Endothelial cell of umbilical vein (primary cell): Measurements from ENCODE around the gene CEP44. TPM values are rescaled to one million over a fixed set of nuclear protein-coding genes. Genes with fewer than 3 reads are reported as not detected.

Experiments used
- BruUV-seq: library from RNA; stranded (reverse); fragments of 400-500 nt; replicated peaks from 2 replicates; lab custom pipeline; 2021; lab: Mats Ljungman, UMichigan
- CTCF ChIA-PET: fragments of 300-600, 350-600 bp; sonication (Branson Sonifier 250); formaldehyde crosslinking; loops from one replicate; lab custom pipeline; 2021; ENCODE audit warnings: antibody characterized with exemption, inconsistent platforms; lab: Charles Lee
- POLR2A ChIA-PET: fragments of 300-600, 350-600 bp; sonication (Branson Sonifier 250); formaldehyde crosslinking; loops from one replicate; lab custom pipeline; 2021; ENCODE audit warnings: antibody characterized with exemption, inconsistent platforms; lab: Charles Lee
- DNase-seq: peaks from one replicate; pipeline ENCODE4 v3.0.0-alpha.2; 2011; ENCODE audit warnings: low read depth, low spot score
- FAIRE-seq: peaks from 2 replicates; lab custom pipeline; 2011; peaks lifted over from hg19 to GRCh38; lab: Jason Lieb, UNC
- H2AFZ ChIP-seq: 2 replicates; pipeline ENCODE4 v1.6.0; 2012; ENCODE audit warnings: low read depth, low read length, control low read depth, inconsistent platforms
- H3K27ac ChIP-seq: 2 replicates; pipeline ENCODE4 v1.5.1; 2011; ENCODE audit warnings: low read depth, mild to moderate bottlenecking, control low read depth, low read length, moderate library complexity; ENCODE audit not compliant: insufficient read depth
- H3K27me3 ChIP-seq, 2 experiments: 2 replicates each; pipeline versions ENCODE4 v1.6.0 to v1.6.1; 2011; ENCODE audit warnings: low read length in 2 of 2, mixed read lengths in 1 of 2; ENCODE audit not compliant: control insufficient read depth in 2 of 2, insufficient read depth in 2 of 2
- H3K36me3 ChIP-seq, 2 experiments: 2 replicates in 1 of 2; 3 replicates in 1 of 2; pipeline ENCODE4 v1.5.1; 2011; ENCODE audit warnings: low read length in 2 of 2, mild to moderate bottlenecking in 1 of 2, moderate library complexity in 1 of 2; ENCODE audit not compliant: control insufficient read depth in 2 of 2, insufficient read depth in 2 of 2; ENCODE audit errors: extremely low read depth in 1 of 2
- H3K4me1 ChIP-seq: 3 replicates; pipeline ENCODE4 v1.5.1; 2011; ENCODE audit warnings: mild to moderate bottlenecking, low read length; ENCODE audit not compliant: control insufficient read depth, insufficient read depth; ENCODE audit errors: extremely low read depth
- H3K4me2 ChIP-seq: 2 replicates; pipeline ENCODE4 v1.6.1; 2011; ENCODE audit warnings: low read length, control low read depth, mixed read lengths; ENCODE audit not compliant: insufficient read depth
- H3K4me3 ChIP-seq, 3 experiments: fragments of 200-600 bp in 1 of 3; sonication (generic), shearing (Covaris generic) in 1 of 3; replicated peaks in 1 of 3; 2 replicates each; pipeline ENCODE4 v1.5.1; 2011 to 2016; ENCODE audit warnings: control low read depth in 3 of 3, low read length in 3 of 3, mild to moderate bottlenecking in 2 of 3, inconsistent platforms in 1 of 3, low read depth in 1 of 3, moderate library complexity in 1 of 3; ENCODE audit not compliant: insufficient read depth in 1 of 3
- H3K79me2 ChIP-seq: 2 replicates; pipeline ENCODE4 v1.6.0; 2012; ENCODE audit warnings: low read length, inconsistent platforms; ENCODE audit not compliant: control insufficient read depth, insufficient read depth
- H3K9ac ChIP-seq: replicated peaks from 2 replicates; pipeline ENCODE3; 2011; ENCODE audit warnings: low read length, control low read depth; ENCODE audit not compliant: insufficient read depth; ENCODE audit errors: extremely low read depth
- H3K9me1 ChIP-seq: replicated peaks from 3 replicates; pipeline ENCODE4 v1.6.0; 2011; ENCODE audit warnings: mild to moderate bottlenecking, low read length; ENCODE audit not compliant: control insufficient read depth, insufficient read depth; ENCODE audit errors: extremely low read depth
- H3K9me3 ChIP-seq: replicated peaks from 2 replicates; pipeline ENCODE4 v1.5.1; 2012; ENCODE audit warnings: low read length, inconsistent platforms; ENCODE audit not compliant: control insufficient read depth, insufficient read depth
- H4K20me1 ChIP-seq: replicated peaks from 2 replicates; pipeline ENCODE3; 2011; ENCODE audit warnings: mild to moderate bottlenecking, low read length; ENCODE audit not compliant: control insufficient read depth, insufficient read depth; ENCODE audit errors: extremely low read depth
- EZH2 ChIP-seq: IDR thresholded peaks from 2 replicates; pipeline ENCODE4 v1.6.1; 2012; ENCODE audit warnings: borderline replicate concordance, low read depth, mild to moderate bottlenecking, moderate library complexity, low read length, inconsistent platforms; ENCODE audit not compliant: severe bottlenecking
- FOS ChIP-seq: IDR thresholded peaks from 2 replicates; pipeline ENCODE4 v1.6.1; 2011; ENCODE audit warnings: mild to moderate bottlenecking, low read length, moderate library complexity, borderline replicate concordance; ENCODE audit not compliant: insufficient read depth
- GATA2 ChIP-seq: IDR thresholded peaks from 2 replicates; pipeline ENCODE4 v1.7.0; 2011; ENCODE audit warnings: low read depth, mild to moderate bottlenecking, moderate library complexity, mixed read lengths, low read length; ENCODE audit not compliant: insufficient read length, insufficient read depth
- JUN ChIP-seq: IDR thresholded peaks from 2 replicates; pipeline ENCODE4 v1.6.1; 2011; ENCODE audit warnings: borderline replicate concordance, low read depth; ENCODE audit not compliant: insufficient read length, insufficient read depth
- MYC ChIP-seq: IDR thresholded peaks from one replicate; pipeline ENCODE4 v1.6.1; 2011; ENCODE audit warnings: mild to moderate bottlenecking, low read depth, low read length
- POLR2A ChIP-seq: IDR thresholded peaks from 2 replicates; pipeline ENCODE4 v1.6.1; 2012; ENCODE audit warnings: low read depth, mild to moderate bottlenecking, control low read depth, low read length
- POLR2AphosphoS5 ChIP-seq: IDR thresholded peaks from 2 replicates; pipeline ENCODE4 v1.6.1; 2012; ENCODE audit warnings: low read depth, mild to moderate bottlenecking, control low read depth, low read length, moderate library complexity; ENCODE audit not compliant: insufficient read depth
- dilution Hi-C: fragments of 300-500 bp; cut with MboI; formaldehyde crosslinking; loops from one replicate; pipeline ENCODE4 v1.15.0; 2019; ENCODE audit warnings: low sequenced_read_pairs; ENCODE audit not compliant: extremely low pct_ligation_motif_present
- intact Hi-C: fragments of 100-400 bp; cut with micrococcal nuclease; formaldehyde crosslinking; loops from one replicate; pipeline ENCODE4 v1.10.0; 2022
- polyA plus RNA-seq, 4 experiments: library from polyadenylated mRNA; depleted of rRNA in 3 of 4; stranded (reverse) in 3 of 4; unstranded in 1 of 4; fragments of >200 nt; gene quantifications; 2 replicates each; pipeline versions ENCODE4 v1.2.1 to v1.2.3, GENCODE V29; 2011 to 2012; ENCODE audit warnings: missing spikeins in 1 of 4
- total RNA-seq: library from RNA; stranded (reverse); gene quantifications from 2 replicates; pipeline ENCODE4 v1.2.3, GENCODE V29; 2021
- TF ChIP-seq, protein P1 (sequence below): IDR thresholded peaks from 2 replicates; pipeline ENCODE4 v1.6.1; 2011; ENCODE audit not compliant: insufficient read depth, insufficient read length
- TF ChIP-seq, protein P2 (sequence below), 2 donors: IDR thresholded peaks; 1 replicate in 1 of 2; 2 replicates in 1 of 2; pipeline ENCODE4 v1.5.1; 2011; ENCODE audit warnings: low read length in 2 of 2, mild to moderate bottlenecking in 2 of 2, moderate library complexity in 2 of 2, control low read depth in 1 of 2, inconsistent platforms in 1 of 2, low read depth in 1 of 2; ENCODE audit not compliant: insufficient read depth in 1 of 2; ENCODE audit errors: extremely low read depth in 1 of 2

CEP44 gene
- total and polyA plus RNA-seq, 2 donors (not counting 3 experiments of a cell fraction or from before 2014, with no cell fraction given): 2.0 to 13.0 TPM

DNA sequence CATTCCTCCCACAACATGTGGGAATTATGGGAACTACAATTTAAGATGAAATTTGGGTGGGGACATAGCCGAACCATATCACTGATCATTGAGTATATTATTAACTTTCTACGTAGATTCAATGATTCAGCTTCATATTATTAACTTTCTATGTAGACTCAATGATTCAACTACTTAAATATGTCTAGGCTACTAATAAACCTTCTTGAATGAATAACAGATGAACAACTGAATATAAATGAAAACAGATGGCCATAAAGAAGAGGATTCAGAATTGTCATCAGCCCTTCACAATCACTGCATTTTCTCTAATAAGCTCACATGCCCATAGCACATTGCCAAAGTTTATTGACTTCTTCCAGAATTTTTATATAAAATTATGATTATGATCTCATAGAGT, 57.0 kb downstream of the CEP44 start:
- H3K4me1 ChIP-seq: no peaks in the 10 kb centered on the region
- no peak overlapping the region for H3K27ac ChIP-seq
- TF ChIP-seq, protein P1, sequence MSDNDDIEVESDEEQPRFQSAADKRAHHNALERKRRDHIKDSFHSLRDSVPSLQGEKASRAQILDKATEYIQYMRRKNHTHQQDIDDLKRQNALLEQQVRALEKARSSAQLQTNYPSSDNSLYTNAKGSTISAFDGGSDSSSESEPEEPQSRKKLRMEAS: no peak
- H3K4me2 ChIP-seq: no peak overlapping the region
- no peaks in the 10 kb centered on the region for H3K79me2 ChIP-seq
- DNase-seq (no peak), FAIRE-seq (no peak)
- no peaks in the 10 kb centered on the region for H3K9me1 ChIP-seq
- no peaks in the 10 kb centered on the region for H4K20me1 ChIP-seq
- H3K4me3 ChIP-seq: no peak overlapping the region
- POLR2A ChIA-PET: no interaction called here
- no TSS peak for BruUV-seq
- CTCF ChIA-PET: interaction anchor here (0.8 kb wide), 1 partner anchor 10 kb away, joined by 3 read pairs; no protein-coding TSS in a partner anchor
- no peaks in the 10 kb centered on the region for H3K36me3 ChIP-seq
- H2AFZ ChIP-seq: no peak overlapping the region
- H3K27me3 ChIP-seq: no peaks in the 10 kb centered on the region
- intact Hi-C loops: no loop called here
- H3K9me3 ChIP-seq: no peaks in the 10 kb centered on the region
- H3K9ac ChIP-seq: no peak overlapping the region
- dilution Hi-C loops: no loop called here

DNA sequence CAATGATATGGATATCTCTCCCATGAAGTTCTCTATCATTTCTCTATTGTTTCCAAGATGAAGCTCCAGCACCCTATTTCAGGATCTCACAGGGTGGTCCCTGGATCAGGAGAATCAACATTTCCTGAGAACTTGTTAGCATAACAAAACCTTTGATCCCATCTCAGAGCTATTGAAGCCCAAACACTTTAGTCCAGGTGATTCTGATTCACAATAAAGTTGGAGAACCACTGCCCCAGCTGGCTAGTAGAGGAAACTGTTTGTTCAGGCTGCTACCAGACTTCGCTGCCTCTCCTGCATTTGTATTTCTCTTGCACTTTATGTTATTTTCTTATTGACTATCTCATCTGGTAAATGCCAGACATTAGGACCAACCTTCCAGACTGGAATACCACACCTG, 65.4 kb downstream of the CEP44 start:
- no peak overlapping the region for H3K4me2 ChIP-seq
- no peak for FAIRE-seq
- H3K9me3 ChIP-seq: no peaks in the 10 kb centered on the region
- no peaks in the 10 kb centered on the region for H3K4me1 ChIP-seq
- no peaks in the 10 kb centered on the region for H3K27me3 ChIP-seq
- no peak overlapping the region for H3K27ac ChIP-seq
- POLR2A ChIA-PET: no interaction called here
- H3K79me2 ChIP-seq: no peaks in the 10 kb centered on the region
- dilution Hi-C loops (no loop called here), intact Hi-C loops (no loop called here)
- H2AFZ ChIP-seq: no peak overlapping the region
- no TSS peak for BruUV-seq
- no peak overlapping the region for H3K9ac ChIP-seq
- H3K36me3 ChIP-seq: no peaks in the 10 kb centered on the region
- TF ChIP-seq, protein P1: no peak
- TF ChIP-seq EZH2: no peak
- no peak for TF ChIP-seq MYC
- TF ChIP-seq, protein P2, sequence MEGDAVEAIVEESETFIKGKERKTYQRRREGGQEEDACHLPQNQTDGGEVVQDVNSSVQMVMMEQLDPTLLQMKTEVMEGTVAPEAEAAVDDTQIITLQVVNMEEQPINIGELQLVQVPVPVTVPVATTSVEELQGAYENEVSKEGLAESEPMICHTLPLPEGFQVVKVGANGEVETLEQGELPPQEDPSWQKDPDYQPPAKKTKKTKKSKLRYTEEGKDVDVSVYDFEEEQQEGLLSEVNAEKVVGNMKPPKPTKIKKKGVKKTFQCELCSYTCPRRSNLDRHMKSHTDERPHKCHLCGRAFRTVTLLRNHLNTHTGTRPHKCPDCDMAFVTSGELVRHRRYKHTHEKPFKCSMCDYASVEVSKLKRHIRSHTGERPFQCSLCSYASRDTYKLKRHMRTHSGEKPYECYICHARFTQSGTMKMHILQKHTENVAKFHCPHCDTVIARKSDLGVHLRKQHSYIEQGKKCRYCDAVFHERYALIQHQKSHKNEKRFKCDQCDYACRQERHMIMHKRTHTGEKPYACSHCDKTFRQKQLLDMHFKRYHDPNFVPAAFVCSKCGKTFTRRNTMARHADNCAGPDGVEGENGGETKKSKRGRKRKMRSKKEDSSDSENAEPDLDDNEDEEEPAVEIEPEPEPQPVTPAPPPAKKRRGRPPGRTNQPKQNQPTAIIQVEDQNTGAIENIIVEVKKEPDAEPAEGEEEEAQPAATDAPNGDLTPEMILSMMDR (IDR thresholded peaks at IDR 0.05; ENCODE audit: extremely low read depth in 1 of 2, insufficient read depth in 1 of 2, low read depth in 1 of 2, low read length in 2 of 2): no peak
- no peak for TF ChIP-seq GATA2
- TF ChIP-seq POLR2AphosphoS5: no peak
- no peak for TF ChIP-seq JUN
- TF ChIP-seq FOS: no peak
- TF ChIP-seq POLR2A: no peak
- CTCF ChIA-PET: no interaction called here
- DNase-seq: no peak
- H4K20me1 ChIP-seq: no peaks in the 10 kb centered on the region
- H3K9me1 ChIP-seq: no peaks in the 10 kb centered on the region
- H3K4me3 ChIP-seq: no peak overlapping the region
